MM.1S (cell line): Measurements from ENCODE around the gene WIPI1.

Source experiments
- EZH2 ChIP-seq: fragments of 300-600 bp; sonication (generic); optimal IDR thresholded peaks from 2 replicates; pipeline ENCODE3; 2017; ENCODE audit warnings: low read depth, mild to moderate bottlenecking, antibody characterized with exemption, low read length, mixed read lengths
- EZH2phosphoT487 ChIP-seq: fragments of 300-600 bp; sonication (generic); IDR thresholded peaks from 2 replicates; pipeline ENCODE4 v1.6.1; 2018; ENCODE audit warnings: antibody characterized with exemption, low read length
- TF ChIP-seq, protein P1 (sequence below): fragments of 300-600 bp; sonication (generic); IDR thresholded peaks from 2 replicates; pipeline ENCODE4 v1.5.1; 2016; ENCODE audit warnings: antibody characterized with exemption, low read length, mixed read lengths

DNA sequence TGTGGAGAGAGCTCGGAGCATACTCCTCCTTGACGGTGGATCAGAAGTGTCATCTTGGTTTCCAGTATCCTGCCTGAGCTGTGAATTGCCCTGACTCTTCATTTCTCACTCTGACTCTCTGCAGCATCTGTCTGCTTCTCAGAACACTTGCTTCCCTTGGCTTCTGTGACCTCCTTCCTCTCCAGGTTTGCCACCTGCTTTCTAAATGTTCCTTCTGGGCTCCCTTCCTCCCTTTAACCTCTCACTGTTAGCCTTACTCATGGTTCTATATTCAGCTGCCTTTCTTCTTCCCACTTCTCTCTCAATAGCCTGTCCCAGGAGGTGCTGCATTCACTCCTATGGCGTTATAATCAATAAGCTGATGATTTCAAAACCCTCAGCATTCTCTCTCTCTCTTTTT is 43.8 kb upstream of the WIPI1 start:
- TF ChIP-seq EZH2, result no peak
- TF ChIP-seq, protein P1, sequence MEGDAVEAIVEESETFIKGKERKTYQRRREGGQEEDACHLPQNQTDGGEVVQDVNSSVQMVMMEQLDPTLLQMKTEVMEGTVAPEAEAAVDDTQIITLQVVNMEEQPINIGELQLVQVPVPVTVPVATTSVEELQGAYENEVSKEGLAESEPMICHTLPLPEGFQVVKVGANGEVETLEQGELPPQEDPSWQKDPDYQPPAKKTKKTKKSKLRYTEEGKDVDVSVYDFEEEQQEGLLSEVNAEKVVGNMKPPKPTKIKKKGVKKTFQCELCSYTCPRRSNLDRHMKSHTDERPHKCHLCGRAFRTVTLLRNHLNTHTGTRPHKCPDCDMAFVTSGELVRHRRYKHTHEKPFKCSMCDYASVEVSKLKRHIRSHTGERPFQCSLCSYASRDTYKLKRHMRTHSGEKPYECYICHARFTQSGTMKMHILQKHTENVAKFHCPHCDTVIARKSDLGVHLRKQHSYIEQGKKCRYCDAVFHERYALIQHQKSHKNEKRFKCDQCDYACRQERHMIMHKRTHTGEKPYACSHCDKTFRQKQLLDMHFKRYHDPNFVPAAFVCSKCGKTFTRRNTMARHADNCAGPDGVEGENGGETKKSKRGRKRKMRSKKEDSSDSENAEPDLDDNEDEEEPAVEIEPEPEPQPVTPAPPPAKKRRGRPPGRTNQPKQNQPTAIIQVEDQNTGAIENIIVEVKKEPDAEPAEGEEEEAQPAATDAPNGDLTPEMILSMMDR, result no peak
- TF ChIP-seq EZH2phosphoT487, result no peak
